ENCODE measurements around the gene SMIM12.
"Not testable (repeated sequence)": the region's sequence is repeated elsewhere in the genome, so short reads cannot be mapped to it uniquely, and the experiment has no call there.

SMIM12 gene

DNA sequence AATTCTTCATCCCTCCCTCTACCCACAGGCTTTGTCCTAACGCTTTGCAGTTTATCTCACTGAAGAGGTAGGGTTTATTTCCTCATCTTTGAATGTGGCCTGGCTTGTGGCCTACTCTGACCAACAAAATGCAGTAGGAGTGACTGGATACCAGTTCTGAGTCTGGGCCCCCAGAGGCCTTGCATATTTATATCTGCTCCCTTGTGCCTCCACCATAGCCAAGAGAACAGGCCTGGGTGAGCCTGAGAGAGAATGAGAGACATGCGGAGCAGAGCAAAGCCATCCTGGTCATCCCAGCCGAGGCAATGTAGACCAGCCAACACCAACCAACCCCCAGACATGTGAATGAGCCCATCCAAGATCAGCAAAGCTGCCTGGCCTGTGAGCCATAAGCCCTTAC is 30.3 kb downstream of the SMIM12 start:
- no peak for DNase-seq (ENCODE audit: low read depth)
- TF ChIP-seq, protein P1, sequence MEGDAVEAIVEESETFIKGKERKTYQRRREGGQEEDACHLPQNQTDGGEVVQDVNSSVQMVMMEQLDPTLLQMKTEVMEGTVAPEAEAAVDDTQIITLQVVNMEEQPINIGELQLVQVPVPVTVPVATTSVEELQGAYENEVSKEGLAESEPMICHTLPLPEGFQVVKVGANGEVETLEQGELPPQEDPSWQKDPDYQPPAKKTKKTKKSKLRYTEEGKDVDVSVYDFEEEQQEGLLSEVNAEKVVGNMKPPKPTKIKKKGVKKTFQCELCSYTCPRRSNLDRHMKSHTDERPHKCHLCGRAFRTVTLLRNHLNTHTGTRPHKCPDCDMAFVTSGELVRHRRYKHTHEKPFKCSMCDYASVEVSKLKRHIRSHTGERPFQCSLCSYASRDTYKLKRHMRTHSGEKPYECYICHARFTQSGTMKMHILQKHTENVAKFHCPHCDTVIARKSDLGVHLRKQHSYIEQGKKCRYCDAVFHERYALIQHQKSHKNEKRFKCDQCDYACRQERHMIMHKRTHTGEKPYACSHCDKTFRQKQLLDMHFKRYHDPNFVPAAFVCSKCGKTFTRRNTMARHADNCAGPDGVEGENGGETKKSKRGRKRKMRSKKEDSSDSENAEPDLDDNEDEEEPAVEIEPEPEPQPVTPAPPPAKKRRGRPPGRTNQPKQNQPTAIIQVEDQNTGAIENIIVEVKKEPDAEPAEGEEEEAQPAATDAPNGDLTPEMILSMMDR (IDR thresholded peaks at IDR 0.05; ENCODE audit: low read depth, low read length, missing control alignments) = no peak
- in situ Hi-C loops (cut with HindIII; ENCODE audit: low sequenced_read_pairs) = no loop called here
- no peak overlapping the region for H3K4me3 ChIP-seq (ENCODE audit: low read depth, low read length)

DNA sequence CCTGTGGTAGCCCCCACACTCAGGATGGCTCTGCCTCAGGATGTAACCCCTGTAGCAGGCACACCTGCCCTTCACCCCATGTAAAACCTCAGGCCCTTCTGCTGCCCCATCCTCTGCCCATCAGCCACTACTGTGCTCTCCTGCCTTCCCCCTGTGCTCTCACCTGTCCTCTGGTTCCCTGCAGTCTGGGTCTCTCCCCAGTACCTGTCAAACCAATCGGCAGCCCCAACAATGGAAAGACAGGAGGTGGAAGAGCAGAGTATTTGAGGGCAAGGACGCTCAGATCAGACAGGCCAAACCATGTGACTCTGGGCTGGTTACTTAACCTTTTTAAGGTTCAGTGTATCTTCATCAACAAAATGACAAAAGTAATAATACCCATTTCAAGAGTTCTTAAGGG is 30.9 kb downstream of the SMIM12 start:
- in situ Hi-C loops (cut with HindIII; ENCODE audit: low sequenced_read_pairs) = no loop called here
- no peak for DNase-seq (ENCODE audit: low read depth)
- H3K4me3 ChIP-seq (ENCODE audit: low read depth, low read length) = no peak overlapping the region
- TF ChIP-seq, protein P1 (IDR thresholded peaks at IDR 0.05; ENCODE audit: low read depth, low read length, missing control alignments) = no peak

DNA sequence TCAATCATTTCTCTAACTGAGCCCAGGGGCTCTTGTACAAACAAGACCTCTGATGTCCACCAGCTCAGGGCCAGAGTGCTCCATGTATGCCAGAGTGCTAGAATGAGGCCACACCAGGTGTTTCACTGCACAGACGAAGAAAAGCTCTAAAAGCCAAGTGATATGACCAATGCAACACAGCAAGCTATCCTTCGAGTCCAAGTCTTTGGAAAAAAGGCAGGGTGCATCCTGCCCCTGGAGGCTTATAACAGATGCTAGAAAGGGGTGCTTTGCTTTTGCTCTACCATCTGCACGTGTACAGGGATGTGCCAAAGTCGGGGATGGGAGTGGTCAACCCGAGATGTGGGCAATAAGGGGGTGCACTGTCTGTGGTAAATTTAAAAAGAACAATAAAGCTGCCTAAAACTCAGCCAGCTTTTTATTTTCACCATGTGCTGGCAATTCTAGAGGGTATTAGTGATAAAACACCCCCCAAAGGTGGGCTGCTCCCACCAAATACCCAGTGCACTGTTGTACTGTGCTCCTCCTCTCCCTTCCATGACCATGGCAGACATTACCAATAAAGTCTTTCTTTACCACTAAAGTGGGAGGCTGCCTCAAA is 32.1 kb downstream of the SMIM12 start:
- DNase-seq (ENCODE audit: low read depth) = no peak
- TF ChIP-seq, protein P1 (IDR thresholded peaks at IDR 0.05; ENCODE audit: low read depth, low read length, missing control alignments) = no peak
- in situ Hi-C loops (cut with HindIII; ENCODE audit: low sequenced_read_pairs) = no loop called here

DNA sequence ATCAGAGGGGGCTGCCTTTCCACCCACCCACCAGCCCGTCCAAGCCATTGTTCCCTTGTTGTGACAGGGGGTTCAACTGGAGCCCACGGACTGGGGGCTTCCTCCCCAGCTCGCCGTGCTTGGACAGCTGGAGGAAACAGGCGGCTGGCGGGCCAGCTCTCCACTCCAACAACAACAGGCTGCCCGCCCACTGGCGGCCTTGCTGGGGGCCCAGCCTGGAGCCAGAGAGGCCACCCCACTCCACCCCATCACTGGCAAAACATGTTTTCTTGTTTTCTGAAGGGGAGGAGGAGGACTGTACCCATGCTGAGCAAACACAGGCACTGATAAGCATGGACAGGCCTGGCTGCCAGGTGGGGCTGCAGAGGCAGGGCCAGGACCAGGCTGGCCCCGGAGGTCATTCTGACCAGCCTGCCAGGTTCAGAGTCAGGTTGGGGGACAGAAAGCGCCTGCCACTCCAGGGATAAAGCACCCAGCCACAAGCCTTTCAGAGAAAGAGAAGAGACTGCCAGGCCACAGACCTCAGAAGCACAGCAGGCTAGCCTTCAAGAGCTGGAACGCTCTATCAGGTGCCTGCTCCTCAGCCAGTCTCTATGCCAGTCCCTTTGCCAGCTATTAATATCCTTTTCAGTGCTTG is 34.0 kb downstream of the SMIM12 start:
- TF ChIP-seq, protein P1 (IDR thresholded peaks at IDR 0.05; ENCODE audit: low read depth, low read length, missing control alignments) = no peak
- no peak for DNase-seq (ENCODE audit: low read depth)
- in situ Hi-C loops (cut with HindIII; ENCODE audit: low sequenced_read_pairs) = no loop called here

More for the DNA sequence above, 32.1 kb downstream of the SMIM12 start:
- H3K4me3 ChIP-seq (ENCODE audit: low read depth, low read length) = no peak overlapping the region

DNA sequence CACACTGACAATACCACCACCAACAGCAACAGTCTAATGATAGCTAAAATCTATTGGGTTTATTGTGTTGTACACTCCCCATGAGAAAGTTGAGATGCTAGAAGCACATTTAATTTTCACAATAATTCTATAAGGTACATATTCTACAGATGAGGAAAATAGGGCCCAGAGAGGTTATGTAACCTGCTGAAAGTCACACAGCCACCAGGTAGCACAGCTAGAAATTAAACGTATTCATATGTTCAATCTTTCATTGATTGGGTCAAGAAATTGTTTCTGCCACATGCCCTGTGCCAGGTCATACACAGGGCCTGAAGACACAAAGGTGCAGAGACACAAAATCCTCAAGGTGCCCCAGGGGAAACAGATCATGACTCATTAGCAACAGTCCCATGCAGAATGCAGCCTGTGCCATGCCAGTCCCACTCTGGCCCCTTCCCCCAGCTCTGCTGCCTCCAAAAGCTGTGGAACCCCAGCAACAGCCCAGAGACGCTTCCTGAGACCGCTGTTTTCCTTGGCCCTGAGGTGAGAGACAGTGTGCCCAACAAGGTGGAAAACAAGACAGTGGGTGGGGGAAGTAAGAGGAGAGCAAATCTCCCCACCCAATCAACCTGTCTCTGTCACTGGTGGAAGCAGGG is 34.6 kb downstream of the SMIM12 start:
- no peak overlapping the region for H3K4me3 ChIP-seq (ENCODE audit: low read depth, low read length)
- TF ChIP-seq, protein P1 (IDR thresholded peaks at IDR 0.05; ENCODE audit: low read depth, low read length, missing control alignments) = no peak
- DNase-seq (ENCODE audit: low read depth) = no peak
- in situ Hi-C loops (cut with HindIII; ENCODE audit: low sequenced_read_pairs) = no loop called here

More for the DNA sequence above, 34.0 kb downstream of the SMIM12 start:
- no peak overlapping the region for H3K4me3 ChIP-seq (ENCODE audit: low read depth, low read length)

DNA sequence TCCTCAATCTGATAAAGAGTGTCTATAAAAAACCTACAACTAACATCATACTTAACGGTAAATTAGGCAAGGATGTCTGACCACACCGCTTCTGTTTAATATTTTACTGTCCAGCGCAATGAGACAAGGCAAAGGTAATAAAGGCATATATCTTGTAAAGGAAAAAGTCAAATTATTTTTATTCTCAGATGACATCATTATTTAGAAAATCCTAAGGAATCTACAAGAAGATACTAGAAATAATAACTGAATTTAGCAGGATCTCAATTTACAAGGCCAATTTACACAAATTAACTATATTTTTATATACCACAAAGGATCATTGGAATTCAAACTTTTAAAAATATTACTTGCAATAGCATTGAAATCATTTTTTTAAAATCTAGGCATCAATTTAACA is 37.3 kb downstream of the SMIM12 start:
- no peak overlapping the region for H3K4me3 ChIP-seq (ENCODE audit: low read depth, low read length)
- in situ Hi-C loops (cut with HindIII; ENCODE audit: low sequenced_read_pairs) = no loop called here
- TF ChIP-seq, protein P1 (IDR thresholded peaks at IDR 0.05; ENCODE audit: low read depth, low read length, missing control alignments) = no peak
- no peak for DNase-seq (ENCODE audit: low read depth)

DNA sequence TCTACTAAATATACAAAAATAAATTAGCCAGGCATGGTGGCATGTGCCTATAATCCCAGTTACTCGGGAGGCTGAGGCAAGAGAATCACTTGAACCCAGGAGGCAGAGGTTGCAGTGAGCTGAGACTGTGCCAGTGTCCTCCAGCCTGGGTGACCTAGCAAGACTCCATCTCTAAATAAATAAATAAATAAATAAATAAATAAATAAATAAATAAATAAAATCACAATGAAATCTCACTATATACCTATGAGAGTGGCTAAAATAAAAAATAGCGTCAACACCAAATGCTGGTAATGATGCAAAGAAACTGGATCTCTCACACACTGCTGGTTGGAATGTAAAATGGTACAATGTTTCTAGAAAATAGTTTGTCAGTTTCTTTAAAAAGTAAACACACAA is 40.7 kb downstream of the SMIM12 start:
- in situ Hi-C loops (cut with HindIII; ENCODE audit: low sequenced_read_pairs); H3K4me3 ChIP-seq (ENCODE audit: low read depth, low read length); DNase-seq (ENCODE audit: low read depth): not testable (repeated sequence)
